ENCODE data around the gene ESRRA. TPM values are rescaled to one million over a fixed set of nuclear protein-coding genes. Genes with fewer than 3 reads are reported as not detected.

Gene ESRRA
- total RNA-seq, 1 experiment from 2014 or later: 111 TPM

- Histone ChIP-seq H3K27me3 (ENCODE audit: low read length) (no peaks in the 10 kb centered on the region), H4K20me1 (ENCODE audit: low read length) (no peaks in the 10 kb centered on the region), H3K27ac (ENCODE audit: low read length) (peak overlapping the region; percentile 32), H3K4me2 (ENCODE audit: low read length) (peak overlapping the region; percentile 28), H3K9ac (ENCODE audit: low read length) (no peak overlapping the region), H2AFZ (ENCODE audit: low read length) (peak overlapping the region; percentile 22; the same call in 1 of the 2 replicates), H3K9me3 (ENCODE audit: low read length) (no peaks in the 10 kb centered on the region), H3K4me3 (ENCODE audit: low read length) (no peak overlapping the region), H3K36me3 (ENCODE audit: low read depth, low read length) (peaks cover 8% of the 10 kb centered on the region), H3K79me2 (ENCODE audit: low read length) (0 out of 2 replicates have a peak, but pooled peaks cover 9% of the 10 kb centered on the region), H3K9me2 (replicated peaks; ENCODE audit: low read length) (no peaks in the 10 kb centered on the region), H3K4me1 (ENCODE audit: insufficient read depth, low read length) (peaks cover 21% of the 10 kb centered on the region), H3F3A (ENCODE audit: low read length, unreplicated experiment) (no peaks in the 10 kb centered on the region)
- no TSS peak for BruUV-seq (replicated peaks)
- POLR2A ChIA-PET (ENCODE audit: unreplicated experiment): interaction anchor here (0.6 to 1.1 kb wide), 2 partner anchors 31 to 784 kb away, joined by 6 to 18 read pairs; no protein-coding TSS in a partner anchor
- peak; percentile 91 for DNase-seq
- intact Hi-C loops (cut with micrococcal nuclease): loop anchor here (2.0 kb wide), 1 partner anchor 24 kb away; the partner anchor contains the start of gene CATSPERZ
- ATAC-seq: peak; percentile 97
- no peak for TF ChIP-seq EZH2 (IDR thresholded peaks at IDR 0.05; ENCODE audit: low read length, unreplicated experiment)
- no peak for TF ChIP-seq EZH2phosphoT487 (IDR thresholded peaks at IDR 0.05; ENCODE audit: borderline replicate concordance, low read length)
- TF ChIP-seq CTCF (conservative IDR thresholded peaks at IDR 0.05; ENCODE audit: low read depth, low read length): no peak
- CTCF ChIA-PET: interaction anchor here (0.6 to 1.1 kb wide), 5 partner anchors 8 to 541 kb away, joined by 3 to 8 read pairs (median 3); partner anchors contain the start of gene BAD
Measured at GRCh38 chr11:64276653-64277431, 28.5 kb upstream of the ESRRA start.

GRCh38 chr11:64278576-64279190 is 26.6 kb upstream of the ESRRA start:
- Histone ChIP-seq H3K4me2 (ENCODE audit: low read length) (no peak overlapping the region), H3K9ac (ENCODE audit: low read length) (no peak overlapping the region), H3K27ac (ENCODE audit: low read length) (no peak overlapping the region), H3K36me3 (ENCODE audit: low read depth, low read length) (peaks cover 8% of the 10 kb centered on the region), H3F3A (ENCODE audit: low read length, unreplicated experiment) (no peaks in the 10 kb centered on the region), H3K27me3 (ENCODE audit: low read length) (no peaks in the 10 kb centered on the region), H3K79me2 (ENCODE audit: low read length) (peaks cover 9% of the 10 kb centered on the region), H3K4me3 (ENCODE audit: low read length) (no peak overlapping the region), H3K9me3 (ENCODE audit: low read length) (no peaks in the 10 kb centered on the region), H3K9me2 (replicated peaks; ENCODE audit: low read length) (no peaks in the 10 kb centered on the region), H3K4me1 (ENCODE audit: insufficient read depth, low read length) (peaks cover 27% of the 10 kb centered on the region), H4K20me1 (ENCODE audit: low read length) (no peaks in the 10 kb centered on the region), H2AFZ (ENCODE audit: low read length) (no peak overlapping the region)
- TF ChIP-seq EZH2phosphoT487 (IDR thresholded peaks at IDR 0.05; ENCODE audit: borderline replicate concordance, low read length): no peak
- no peak for TF ChIP-seq EZH2 (IDR thresholded peaks at IDR 0.05; ENCODE audit: low read length, unreplicated experiment)
- no peak for TF ChIP-seq CTCF (conservative IDR thresholded peaks at IDR 0.05; ENCODE audit: low read depth, low read length)
- ATAC-seq (no peak), DNase-seq (no peak)
- ChIA-PET POLR2A (ENCODE audit: unreplicated experiment) (interaction anchor here (0.5 to 0.7 kb wide), 2 partner anchors 8 to 31 kb away, joined by 3 to 5 read pairs; no protein-coding TSS in a partner anchor), CTCF (no interaction called here)
- no TSS peak for BruUV-seq (replicated peaks)
- intact Hi-C loops (cut with micrococcal nuclease): no loop called here
